Kidney (tissue), 14 donors: ENCODE results near the gene TMEM190. TPM values are rescaled to one million over a fixed set of nuclear protein-coding genes. Genes with fewer than 3 reads are reported as not detected.
A peak's percentile ranks its signal among the peaks of the same experiment; 100 is the strongest.

ENCODE experiments used
- DNase-seq, 5 donors: peaks; one replicate each; pipeline ENCODE4 v3.0.0-alpha.2; 2013 to 2020
- FAIRE-seq: peaks from 2 replicates; lab custom pipeline; 2012; peaks lifted over from hg19 to GRCh38; lab: Jason Lieb, UNC
- H3K27ac ChIP-seq, 2 donors: one replicate each; pipeline ENCODE4 v1.7.0; 2013; ENCODE audit warnings: low read depth in 2 of 2, low read length in 2 of 2, inconsistent platforms in 1 of 2
- H3K27me3 ChIP-seq: one replicate; pipeline ENCODE4 v1.7.1; 2013; ENCODE audit warnings: low read length, inconsistent platforms; ENCODE audit not compliant: control insufficient read depth, insufficient read depth
- H3K36me3 ChIP-seq, 3 donors: one replicate each; pipeline versions ENCODE4 v1.7.0 to v1.7.1; 2013; ENCODE audit warnings: low read length in 3 of 3, control low read depth in 1 of 3, inconsistent platforms in 1 of 3; ENCODE audit not compliant: insufficient read depth in 3 of 3, control insufficient read depth in 2 of 3
- H3K4me1 ChIP-seq, 3 donors: one replicate each; pipeline versions ENCODE4 v1.7.0 to v1.7.1; 2013; ENCODE audit warnings: low read length in 3 of 3, inconsistent platforms in 1 of 3, low read depth in 1 of 3; ENCODE audit not compliant: control insufficient read depth in 2 of 3, insufficient read depth in 2 of 3
- H3K4me3 ChIP-seq, 3 donors: one replicate each; pipeline versions ENCODE4 v1.7.0 to v1.8.1; 2013; ENCODE audit warnings: low read length in 3 of 3, control low read depth in 1 of 3, inconsistent platforms in 1 of 3
- H3K9ac ChIP-seq, 3 donors: one replicate each; pipeline versions ENCODE4 v1.7.0 to v1.7.1; 2013; ENCODE audit warnings: low read length in 3 of 3, control low read depth in 1 of 3, inconsistent platforms in 1 of 3
- H3K9me3 ChIP-seq, 3 donors: one replicate each; pipeline versions ENCODE4 v1.7.0 to v1.7.1; 2013; ENCODE audit warnings: low read length in 3 of 3, control low read depth in 1 of 3, inconsistent platforms in 1 of 3; ENCODE audit not compliant: control insufficient read depth in 2 of 3, insufficient read depth in 1 of 3
- intact Hi-C: fragments of 100-400 bp; cut with DNase I; formaldehyde crosslinking; loops from one replicate; pipeline ENCODE4 v1.11.1; 2022
- polyA plus RNA-seq: library from polyadenylated mRNA; stranded (reverse); fragments of 350-450 nt; fragmentation: Illumina TruSeq; extraction: RNeasy Lipid Tissue Mini Kit (QIAGEN cat#74804); gene quantifications from one replicate; pipeline ENCODE4 v1.2.3, GENCODE V29; 2014; ENCODE audit warnings: low read depth, low replicate concordance; ENCODE audit not compliant: insufficient read depth
- total RNA-seq: library from RNA; stranded (reverse); fragmentation: NEBNext Ultra II Directional; extraction: Animal tissue kit (Norgen Biotek cat#: 25700); gene quantifications from one replicate; pipeline ENCODE4 v1.2.1, GENCODE V29; 2021
- TF ChIP-seq, protein P1 (sequence below): IDR thresholded peaks from 3 replicates; pipeline ENCODE4 v1.5.1; 2012; ENCODE audit warnings: mild to moderate bottlenecking, moderate library complexity, borderline replicate concordance; ENCODE audit not compliant: insufficient read depth; ENCODE audit errors: extremely low read depth
- donor health status: control.
- donor health status: control.
- donor health status: control.
- donor health status: control.
- donor health status: control.
- donor health status: DM: yes; HTN: yes; CAD: no.
- donor health status: Normal renal cell carcinoma (clear cell type).

The TMEM190 gene
- total and polyA plus RNA-seq, 2 donors from 2014 or later: not detected

DNA sequence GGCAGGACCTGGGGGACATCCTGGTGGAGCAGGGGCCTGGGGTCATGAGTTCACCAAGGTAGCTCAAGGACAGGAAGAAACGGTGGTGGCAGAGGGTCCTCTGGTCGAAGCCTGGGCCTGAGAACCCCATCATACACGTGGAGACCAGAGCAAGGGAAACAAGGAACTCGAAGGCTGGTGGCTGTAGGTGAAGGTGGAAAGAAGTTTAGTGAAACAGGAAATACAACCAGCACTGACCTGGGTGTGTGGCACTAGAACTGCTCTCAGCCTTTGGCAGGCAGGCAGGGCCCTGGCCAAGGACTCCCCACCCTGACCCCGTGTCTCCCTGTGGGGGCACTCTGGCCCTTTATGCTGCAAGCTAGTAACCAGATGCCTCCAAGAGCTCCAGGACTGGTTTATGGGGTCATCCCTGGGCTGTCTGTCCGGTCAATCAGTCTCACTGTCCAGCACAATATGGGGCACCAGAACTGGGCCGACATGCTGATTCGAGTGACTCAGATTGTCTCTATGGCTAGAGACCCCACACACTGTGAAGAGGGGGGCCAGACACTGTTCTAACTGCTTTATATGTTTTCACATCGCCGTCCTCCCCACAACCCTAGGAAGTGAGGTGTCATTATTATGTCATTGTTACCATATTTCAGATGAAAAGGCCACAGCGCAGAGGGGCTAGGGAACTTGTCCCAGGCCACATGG is 25.9 kb upstream of the TMEM190 start:
- FAIRE-seq (no peak), DNase-seq (peak in 1 of 5 donors; percentile 31)
- Histone ChIP-seq H3K36me3 (no peaks in the 10 kb centered on the region), H3K4me3 (no peak overlapping the region), H3K27ac (no peak overlapping the region), H3K9me3 (no peaks in the 10 kb centered on the region), H3K9ac (no peak overlapping the region), H3K27me3 (peaks cover 15% of the 10 kb centered on the region), H3K4me1 (peaks cover 0 to 6% (median 0%) of the 10 kb centered on the region in 3 donors)
- TF ChIP-seq, protein P1, sequence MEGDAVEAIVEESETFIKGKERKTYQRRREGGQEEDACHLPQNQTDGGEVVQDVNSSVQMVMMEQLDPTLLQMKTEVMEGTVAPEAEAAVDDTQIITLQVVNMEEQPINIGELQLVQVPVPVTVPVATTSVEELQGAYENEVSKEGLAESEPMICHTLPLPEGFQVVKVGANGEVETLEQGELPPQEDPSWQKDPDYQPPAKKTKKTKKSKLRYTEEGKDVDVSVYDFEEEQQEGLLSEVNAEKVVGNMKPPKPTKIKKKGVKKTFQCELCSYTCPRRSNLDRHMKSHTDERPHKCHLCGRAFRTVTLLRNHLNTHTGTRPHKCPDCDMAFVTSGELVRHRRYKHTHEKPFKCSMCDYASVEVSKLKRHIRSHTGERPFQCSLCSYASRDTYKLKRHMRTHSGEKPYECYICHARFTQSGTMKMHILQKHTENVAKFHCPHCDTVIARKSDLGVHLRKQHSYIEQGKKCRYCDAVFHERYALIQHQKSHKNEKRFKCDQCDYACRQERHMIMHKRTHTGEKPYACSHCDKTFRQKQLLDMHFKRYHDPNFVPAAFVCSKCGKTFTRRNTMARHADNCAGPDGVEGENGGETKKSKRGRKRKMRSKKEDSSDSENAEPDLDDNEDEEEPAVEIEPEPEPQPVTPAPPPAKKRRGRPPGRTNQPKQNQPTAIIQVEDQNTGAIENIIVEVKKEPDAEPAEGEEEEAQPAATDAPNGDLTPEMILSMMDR: no peak
- intact Hi-C loops: no loop called here

DNA sequence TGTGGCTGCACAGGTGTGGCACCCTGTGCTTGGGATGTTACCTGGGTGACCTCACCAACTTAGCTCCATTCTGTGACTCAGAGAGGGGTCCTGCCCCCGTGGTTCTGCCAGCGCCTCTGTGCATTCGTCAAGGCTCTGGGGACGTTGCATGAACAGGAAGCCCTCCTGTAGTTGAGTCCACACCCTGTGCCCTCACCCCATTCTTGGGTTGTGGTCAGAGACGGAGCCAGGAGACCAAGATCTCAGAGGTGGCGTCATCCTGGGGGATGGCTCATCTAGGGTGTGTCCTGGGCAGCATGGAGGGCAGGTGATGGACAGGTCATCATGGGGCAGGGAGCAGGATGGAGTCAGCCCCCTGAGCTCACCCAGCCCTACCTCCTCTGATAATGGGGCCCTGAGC is 24.6 kb upstream of the TMEM190 start:
- no peak for FAIRE-seq
- Histone ChIP-seq H3K4me1 (peaks cover 0 to 6% (median 0%) of the 10 kb centered on the region in 3 donors), H3K36me3 (no peaks in the 10 kb centered on the region), H3K4me3 (no peak overlapping the region), H3K27ac (no peak overlapping the region), H3K9me3 (no peaks in the 10 kb centered on the region), H3K9ac (no peak overlapping the region), H3K27me3 (peaks cover 15% of the 10 kb centered on the region)
- intact Hi-C loops: no loop called here
- TF ChIP-seq, protein P1: no peak
- DNase-seq: peak in 1 of 5 donors; percentile 35

DNA sequence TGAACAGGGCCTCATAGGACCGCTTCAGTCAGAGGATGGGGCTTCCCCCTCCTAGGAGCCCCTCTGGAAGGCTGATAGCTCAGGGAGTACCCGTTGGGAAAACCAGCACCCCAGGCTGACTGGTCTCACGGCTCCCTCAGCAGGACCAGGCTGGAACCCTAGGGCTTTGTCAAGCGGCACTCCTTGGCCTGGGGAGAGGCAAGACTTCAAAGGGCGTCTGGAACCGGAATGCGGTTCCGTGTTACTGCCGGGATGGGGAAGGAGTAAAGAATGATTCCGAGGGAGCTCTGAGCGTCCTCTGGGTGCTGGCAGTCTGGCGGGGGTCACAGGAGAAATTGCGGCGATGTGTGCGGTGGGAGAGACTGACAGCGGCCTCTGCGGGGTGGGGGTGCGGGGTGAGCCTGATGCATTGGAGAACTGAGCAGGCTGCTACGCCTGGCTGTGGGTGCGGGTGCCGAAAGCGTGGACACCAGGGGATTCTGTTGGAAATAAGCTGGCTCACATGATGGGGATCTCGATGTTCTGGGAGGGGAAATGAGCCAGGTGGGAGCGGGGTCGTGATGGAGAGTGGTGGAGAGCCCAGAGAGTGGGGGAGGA is 24.0 kb upstream of the TMEM190 start:
- H3K4me1 ChIP-seq: peaks cover 0 to 6% (median 0%) of the 10 kb centered on the region in 3 donors
- intact Hi-C loops: no loop called here
- peaks cover 15% of the 10 kb centered on the region for H3K27me3 ChIP-seq
- H3K4me3 ChIP-seq: no peak overlapping the region
- H3K27ac ChIP-seq: no peak overlapping the region
- FAIRE-seq (no peak), DNase-seq (no peak)
- TF ChIP-seq, protein P1: no peak
- no peak overlapping the region for H3K9ac ChIP-seq
- H3K9me3 ChIP-seq: no peaks in the 10 kb centered on the region
- no peaks in the 10 kb centered on the region for H3K36me3 ChIP-seq
